Measurements from ENCODE around the gene OTX1.
"Not testable (repeated sequence)": the region's sequence is repeated elsewhere in the genome, so short reads cannot be mapped to it uniquely, and the experiment has no call there.

OTX1 gene

GRCh38 chr2:63059793-63060471 is 9.3 kb downstream of the OTX1 start:
- DNase-seq, result no peak

DNA sequence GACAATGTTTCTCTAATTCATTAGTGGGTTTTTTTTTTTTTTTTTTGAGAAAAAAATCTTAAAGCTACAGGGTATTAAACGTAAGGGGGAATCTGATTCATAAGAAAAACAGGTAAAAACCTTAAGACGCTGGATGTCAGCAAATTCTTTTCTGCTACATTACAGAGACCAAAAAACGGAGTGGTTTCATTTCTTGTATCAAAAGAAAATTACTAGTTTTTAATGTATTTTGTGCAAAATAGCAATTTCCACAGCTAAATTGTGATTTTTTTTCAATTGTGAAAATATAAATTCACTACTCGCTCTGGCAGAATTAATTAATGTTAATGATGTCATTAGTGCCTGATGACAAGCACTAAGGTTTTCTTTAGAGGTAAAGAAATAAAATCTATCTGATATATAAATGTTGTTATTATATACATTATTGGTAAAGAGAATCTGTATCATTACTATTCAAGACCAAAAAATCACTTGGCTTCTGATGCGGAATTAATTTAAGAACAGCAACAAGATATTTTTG is 9.9 kb downstream of the OTX1 start:
- no peak for DNase-seq

DNA sequence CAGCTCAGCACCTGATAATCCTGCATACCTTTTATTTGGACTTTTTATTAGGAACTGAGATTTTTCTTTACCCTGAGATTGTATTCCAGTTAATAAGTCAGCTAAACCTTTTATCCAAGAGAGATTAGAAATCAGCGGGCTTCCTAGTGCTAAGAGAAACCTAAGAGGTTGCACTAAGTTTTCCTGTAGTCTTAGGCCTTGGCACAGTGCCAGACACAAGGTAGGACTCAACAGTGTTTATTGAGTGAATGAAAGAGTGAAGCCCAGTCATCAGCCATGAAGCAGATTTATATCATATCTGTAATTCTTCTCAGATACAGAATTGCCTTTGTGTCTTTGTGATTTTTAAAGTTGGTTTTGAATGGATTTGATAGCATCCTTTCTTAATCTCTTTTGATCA is 13.6 kb downstream of the OTX1 start:
- DNase-seq, result no peak

DNA sequence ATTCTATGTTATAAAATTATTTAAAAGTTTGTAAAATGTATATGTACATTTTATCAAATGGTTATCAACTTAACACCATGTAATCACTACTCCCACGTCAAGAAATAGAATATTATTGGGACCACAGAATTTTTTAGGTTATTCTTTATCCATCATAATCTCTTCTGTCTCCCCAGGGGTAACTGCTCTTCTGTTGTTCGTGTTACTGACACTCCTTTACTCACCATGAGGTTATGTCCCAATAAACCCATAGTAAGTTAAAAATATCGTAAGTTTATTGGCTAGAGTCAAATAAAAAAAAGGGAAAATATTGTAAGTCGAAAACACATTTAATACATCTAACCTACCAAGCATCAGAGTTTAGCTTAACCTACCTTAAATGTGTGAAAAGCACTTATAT is 14.0 kb downstream of the OTX1 start:
- DNase-seq, result no peak

GRCh38 chr2:63066265-63066664 is 15.6 kb downstream of the OTX1 start:
- DNase-seq, result no peak

GRCh38 chr2:63066838-63067237 is 16.2 kb downstream of the OTX1 start:
- no peak for DNase-seq

DNA sequence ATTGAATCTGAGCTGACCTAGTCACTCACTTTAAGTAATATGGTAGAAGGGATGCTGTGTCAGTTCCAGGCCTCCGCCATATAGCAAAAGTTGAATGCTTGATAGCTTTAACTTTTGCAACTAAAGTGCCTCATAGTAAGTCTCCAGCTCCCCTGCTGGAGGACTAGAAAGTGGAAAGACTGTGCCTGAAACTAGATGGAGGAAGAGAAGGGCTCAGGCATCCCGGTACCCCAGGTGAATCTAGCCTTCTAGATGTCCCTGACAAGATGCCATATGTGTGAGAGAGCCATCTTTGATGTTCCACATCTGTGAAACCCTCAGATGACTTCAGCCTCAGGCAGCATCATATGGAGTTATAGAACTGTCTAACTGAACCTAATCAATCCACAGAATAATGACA is 21.0 kb downstream of the OTX1 start:
- no peak for DNase-seq

DNA sequence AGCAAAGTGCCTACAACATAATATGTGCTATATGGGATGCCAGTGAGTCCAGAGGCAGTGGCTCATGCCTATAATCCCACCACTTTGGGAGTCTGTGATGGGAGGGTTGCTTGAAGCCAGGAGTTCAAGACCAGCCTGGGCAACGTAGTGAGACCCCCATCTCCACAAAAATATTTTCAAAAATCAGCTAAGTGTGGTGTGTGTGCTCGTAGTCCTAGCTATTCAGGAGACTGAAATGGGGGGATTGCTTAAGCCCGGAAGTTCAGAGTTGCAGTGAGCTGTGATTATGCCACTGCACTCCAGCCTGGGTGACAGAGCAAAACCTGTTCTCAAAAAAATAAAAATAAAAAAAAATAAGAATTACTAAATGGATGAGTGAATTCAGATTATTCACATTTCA is 23.4 kb downstream of the OTX1 start:
- DNase-seq, result no peak

DNA sequence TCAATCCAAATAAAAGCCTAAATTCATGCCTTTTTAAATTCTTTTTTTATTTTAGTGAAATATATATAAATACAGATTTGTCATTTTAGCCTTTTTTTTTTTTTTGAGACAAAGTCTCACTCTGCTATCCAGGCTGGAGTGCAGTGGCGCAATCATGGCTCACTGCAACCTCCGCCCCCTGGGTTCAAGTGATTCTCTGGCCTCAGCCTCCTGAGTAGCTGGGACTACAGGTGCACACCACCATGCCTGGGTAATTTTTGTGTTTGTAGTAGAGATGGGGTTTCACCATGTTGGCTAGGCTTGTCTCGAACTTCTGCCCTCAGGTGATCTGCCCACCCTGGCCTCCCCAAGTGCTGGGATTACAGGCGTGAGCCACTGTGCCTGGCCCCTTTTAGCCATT is 23.8 kb downstream of the OTX1 start:
- DNase-seq, result not testable (repeated sequence)

DNA sequence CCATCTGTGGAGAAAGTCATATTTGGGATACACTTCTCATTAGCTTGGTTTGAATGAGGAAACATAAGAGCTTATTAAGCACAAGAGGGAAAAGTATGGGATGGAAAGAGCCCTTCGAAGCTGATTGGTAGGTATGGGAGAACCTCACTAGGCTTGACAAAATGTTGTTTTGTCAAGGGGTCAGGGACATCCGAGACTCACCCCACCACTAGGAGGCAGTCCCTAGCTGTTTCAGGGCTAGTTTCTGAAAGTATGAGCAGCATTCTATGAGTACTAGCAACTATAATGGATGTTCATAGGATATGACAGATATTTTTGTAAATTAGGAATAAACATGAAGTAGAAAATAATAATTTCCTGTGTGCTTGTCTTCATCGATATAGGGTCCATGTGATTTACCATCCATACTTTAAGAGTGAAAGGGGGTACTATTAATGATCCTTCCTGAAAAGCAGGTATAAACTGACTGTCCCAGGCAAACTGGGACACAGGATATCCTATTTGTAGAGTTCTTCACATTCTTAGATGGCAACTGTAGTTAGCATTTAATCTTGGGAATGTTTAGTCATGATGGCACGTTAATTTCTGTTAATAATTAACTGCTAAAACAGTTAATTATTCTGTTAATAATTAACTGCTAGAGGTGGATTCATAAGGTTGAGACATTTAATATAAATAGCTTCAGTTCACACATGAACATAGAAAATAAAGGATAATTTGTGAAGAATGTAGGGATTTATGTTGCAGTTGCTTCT is 28.4 kb downstream of the OTX1 start:
- no peak for DNase-seq

GRCh38 chr2:63081404-63081803 is 30.8 kb downstream of the OTX1 start:
- no peak for DNase-seq

DNA sequence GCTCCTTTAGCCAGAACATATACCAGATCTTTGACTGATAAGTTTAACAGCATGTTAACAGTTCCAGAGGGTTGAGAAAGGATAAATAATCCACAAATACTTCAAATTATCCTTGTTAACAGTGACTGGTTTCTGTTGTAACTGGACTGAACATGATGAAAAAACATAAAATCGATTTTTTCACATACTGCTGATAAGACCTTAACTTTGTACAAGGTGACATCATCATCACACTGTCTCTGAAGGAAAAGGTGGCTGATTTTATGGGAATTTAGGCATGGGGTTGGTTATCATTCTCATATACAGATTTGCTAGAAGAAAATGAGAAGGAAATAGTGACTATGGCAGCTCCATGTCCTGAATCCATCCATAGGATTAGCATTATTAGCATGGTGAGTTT is 36.1 kb downstream of the OTX1 start:
- DNase-seq, result no peak

DNA sequence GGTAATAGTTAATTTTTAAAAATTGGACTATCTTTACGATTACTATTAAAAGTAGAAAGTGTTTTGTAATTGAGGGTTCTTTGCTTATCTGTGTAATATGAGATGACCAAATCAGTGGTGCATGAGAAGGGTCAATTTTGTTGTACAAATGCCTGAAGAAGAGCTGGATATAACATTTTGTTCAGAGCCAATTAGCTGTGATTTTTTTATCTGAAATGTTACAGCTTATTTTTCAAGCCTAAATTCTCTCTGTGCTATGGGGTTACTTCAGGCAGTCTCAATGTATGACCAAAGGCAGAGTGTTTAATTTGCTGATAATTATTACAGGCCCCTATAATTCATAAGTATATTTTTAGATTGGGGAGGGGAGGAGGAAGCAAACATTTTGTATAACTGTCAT is 41.8 kb downstream of the OTX1 start:
- no peak for DNase-seq

GRCh38 chr2:63092857-63093256 is 42.2 kb downstream of the OTX1 start:
- DNase-seq, result no peak

- no peak for DNase-seq
Observed at GRCh38 chr2:63093502-63093901, 42.9 kb downstream of the OTX1 start.

GRCh38 chr2:63096491-63096890 is 45.9 kb downstream of the OTX1 start:
- DNase-seq, result no peak

DNA sequence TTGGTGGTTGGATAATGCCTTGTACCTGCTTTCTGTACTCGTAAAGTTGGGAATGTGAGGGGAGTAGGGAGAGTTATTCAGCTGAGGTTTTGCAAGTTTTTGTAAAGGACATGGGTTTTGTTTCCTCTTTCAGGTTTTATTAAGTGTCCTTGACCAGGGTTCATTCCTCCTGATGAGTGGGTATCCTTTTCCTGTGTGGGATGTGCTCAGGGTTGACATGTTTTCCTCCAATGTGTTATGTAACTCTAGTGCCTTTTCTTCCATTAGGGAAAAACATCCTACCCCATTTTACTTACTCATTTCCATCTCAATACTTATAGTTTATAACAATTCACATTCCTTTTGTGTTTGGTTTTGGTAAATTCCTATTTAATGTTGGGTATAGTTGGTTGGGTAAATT is 48.4 kb downstream of the OTX1 start:
- no peak for DNase-seq

DNA sequence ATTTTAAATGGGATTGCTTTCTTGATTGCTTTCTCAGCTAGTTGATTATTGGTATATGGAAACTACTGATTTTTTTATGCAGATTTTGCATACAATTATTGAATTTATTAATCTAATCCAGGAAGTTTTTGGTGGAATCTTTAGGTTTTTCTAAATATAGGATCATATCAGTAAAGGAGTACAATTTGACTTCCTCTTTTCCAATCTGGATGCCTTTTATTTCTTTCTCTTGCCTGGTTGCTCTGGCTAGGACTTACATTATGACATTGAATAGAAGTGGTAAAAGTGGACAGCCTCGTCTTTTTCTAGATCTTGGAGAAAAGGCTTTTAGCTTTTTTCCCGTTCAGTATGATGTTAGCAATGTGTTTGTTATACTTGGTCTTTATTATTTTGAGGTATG is 51.3 kb downstream of the OTX1 start:
- no peak for DNase-seq

DNA sequence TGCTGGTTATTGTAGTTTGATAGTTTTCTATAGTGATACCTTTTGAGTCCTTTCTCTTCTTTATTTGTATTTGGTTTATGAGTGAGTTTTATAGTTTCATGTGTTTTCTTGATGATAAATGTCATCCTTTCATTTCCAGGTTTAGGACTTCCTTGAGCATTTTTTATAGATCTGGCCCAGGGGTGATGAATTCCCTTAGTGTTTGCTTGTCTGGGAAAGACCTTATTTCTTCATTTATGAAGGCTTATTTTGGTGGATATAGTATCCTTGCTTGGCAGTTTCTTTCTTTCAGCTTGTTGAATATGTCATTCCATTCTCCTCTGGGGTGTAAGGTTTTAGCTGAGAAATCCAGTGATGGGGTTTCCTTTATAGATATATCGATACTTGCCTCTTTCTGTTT is 53.9 kb downstream of the OTX1 start:
- DNase-seq, result no peak
